Measurements from ENCODE around the gene TRRAP. TPM values are rescaled to one million over a fixed set of nuclear protein-coding genes. Genes with fewer than 3 reads are reported as not detected.

The TRRAP gene
- total RNA-seq, 6 donors from 2014 or later: 29.1 to 53.4 (median 37.5) TPM

DNA sequence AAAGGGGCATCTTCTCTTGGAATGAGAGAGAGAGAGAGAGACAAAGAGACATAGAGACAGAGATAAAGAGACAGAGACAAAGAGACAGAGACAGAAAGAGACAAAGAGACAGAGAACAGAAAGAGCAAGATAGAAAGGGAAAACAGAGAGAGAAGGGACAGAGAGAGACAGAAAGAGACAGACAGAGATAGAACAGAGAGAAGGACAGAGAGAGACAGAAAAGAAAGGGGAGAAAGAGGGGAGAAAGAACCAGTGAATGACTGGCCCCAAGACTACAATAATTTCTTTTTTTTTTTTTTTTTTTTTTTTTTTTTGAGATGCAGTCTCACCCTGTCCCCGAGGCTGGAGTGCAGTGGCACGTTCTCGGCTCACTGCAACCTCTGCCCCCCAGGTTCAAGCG is 16.1 kb upstream of the TRRAP start:
- WGBS, 2 donors: 64 to 93% methylated on average over 3 to 4 of the region's 4 CpGs
- Histone ChIP-seq H3K9me3 (no peaks in the 10 kb centered on the region), H3K27ac (no peak overlapping the region), H3K27me3 (no peaks in the 10 kb centered on the region), H3K4me3 (no peak overlapping the region), H3K36me3 (no peaks in the 10 kb centered on the region), H3K4me1 (peaks cover 0 to 12% (median 0%) of the 10 kb centered on the region in 4 donors)
- ATAC-seq (ENCODE audit: low FRiP score in 2 of 2) (no peak), DNase-seq (no peak)
- TF ChIP-seq POLR2AphosphoS5 (IDR thresholded peaks at IDR 0.05) (no peak), POLR2A (IDR thresholded peaks at IDR 0.05) (no peak), EP300 (IDR thresholded peaks at IDR 0.05) (no peak)
- TF ChIP-seq, protein P1, sequence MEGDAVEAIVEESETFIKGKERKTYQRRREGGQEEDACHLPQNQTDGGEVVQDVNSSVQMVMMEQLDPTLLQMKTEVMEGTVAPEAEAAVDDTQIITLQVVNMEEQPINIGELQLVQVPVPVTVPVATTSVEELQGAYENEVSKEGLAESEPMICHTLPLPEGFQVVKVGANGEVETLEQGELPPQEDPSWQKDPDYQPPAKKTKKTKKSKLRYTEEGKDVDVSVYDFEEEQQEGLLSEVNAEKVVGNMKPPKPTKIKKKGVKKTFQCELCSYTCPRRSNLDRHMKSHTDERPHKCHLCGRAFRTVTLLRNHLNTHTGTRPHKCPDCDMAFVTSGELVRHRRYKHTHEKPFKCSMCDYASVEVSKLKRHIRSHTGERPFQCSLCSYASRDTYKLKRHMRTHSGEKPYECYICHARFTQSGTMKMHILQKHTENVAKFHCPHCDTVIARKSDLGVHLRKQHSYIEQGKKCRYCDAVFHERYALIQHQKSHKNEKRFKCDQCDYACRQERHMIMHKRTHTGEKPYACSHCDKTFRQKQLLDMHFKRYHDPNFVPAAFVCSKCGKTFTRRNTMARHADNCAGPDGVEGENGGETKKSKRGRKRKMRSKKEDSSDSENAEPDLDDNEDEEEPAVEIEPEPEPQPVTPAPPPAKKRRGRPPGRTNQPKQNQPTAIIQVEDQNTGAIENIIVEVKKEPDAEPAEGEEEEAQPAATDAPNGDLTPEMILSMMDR (IDR thresholded peaks at IDR 0.05): no peak

DNA sequence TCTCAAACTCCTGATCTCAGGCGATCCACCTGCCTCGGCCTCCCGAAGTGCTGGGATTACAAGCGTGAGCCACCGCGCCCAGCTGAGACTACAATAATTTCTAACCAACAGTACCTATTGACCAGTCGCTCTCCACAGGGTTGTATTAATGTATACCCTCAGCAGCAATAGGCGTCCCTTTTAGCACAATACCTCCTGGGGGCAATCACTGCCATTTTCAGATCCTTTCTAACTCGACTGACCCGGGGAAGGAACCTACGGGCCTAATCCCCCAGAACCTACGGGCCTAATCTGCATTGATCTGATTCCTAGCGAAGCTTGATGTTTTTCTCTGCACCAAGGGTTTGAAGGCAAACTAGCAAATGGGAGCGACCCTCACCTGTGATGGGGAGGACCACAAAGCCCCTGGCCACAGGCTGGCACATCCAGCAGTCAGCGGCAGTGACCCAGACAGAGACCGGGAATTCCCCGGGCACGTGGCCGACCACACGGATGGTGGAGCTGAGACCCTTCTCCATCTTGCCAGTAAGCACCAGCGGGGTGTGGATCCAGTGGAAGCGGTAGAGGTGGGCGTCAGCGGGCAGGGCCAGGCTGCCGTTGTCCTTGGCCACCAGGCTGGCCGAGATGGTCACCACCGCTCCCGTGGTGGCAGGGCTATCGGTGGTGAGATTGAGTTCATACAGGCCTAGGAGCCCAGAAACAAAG is 15.5 kb upstream of the TRRAP start:
- no peak overlapping the region for H3K27ac ChIP-seq
- no peak overlapping the region for H3K4me3 ChIP-seq
- no peaks in the 10 kb centered on the region for H3K9me3 ChIP-seq
- peaks cover 0 to 12% (median 0%) of the 10 kb centered on the region in 4 donors for H3K4me1 ChIP-seq
- TF ChIP-seq, protein P1 (IDR thresholded peaks at IDR 0.05): no peak
- TF ChIP-seq EP300 (IDR thresholded peaks at IDR 0.05) (no peak), POLR2A (IDR thresholded peaks at IDR 0.05) (no peak), POLR2AphosphoS5 (IDR thresholded peaks at IDR 0.05) (no peak)
- DNase-seq: peak in 1 of 2 donors; percentile 69
- H3K36me3 ChIP-seq: no peaks in the 10 kb centered on the region
- WGBS, 2 donors: 93 to 95% methylated on average over 29 of the region's 29 CpGs
- no peak for ATAC-seq (ENCODE audit: low FRiP score in 2 of 2)
- no peaks in the 10 kb centered on the region for H3K27me3 ChIP-seq

DNA sequence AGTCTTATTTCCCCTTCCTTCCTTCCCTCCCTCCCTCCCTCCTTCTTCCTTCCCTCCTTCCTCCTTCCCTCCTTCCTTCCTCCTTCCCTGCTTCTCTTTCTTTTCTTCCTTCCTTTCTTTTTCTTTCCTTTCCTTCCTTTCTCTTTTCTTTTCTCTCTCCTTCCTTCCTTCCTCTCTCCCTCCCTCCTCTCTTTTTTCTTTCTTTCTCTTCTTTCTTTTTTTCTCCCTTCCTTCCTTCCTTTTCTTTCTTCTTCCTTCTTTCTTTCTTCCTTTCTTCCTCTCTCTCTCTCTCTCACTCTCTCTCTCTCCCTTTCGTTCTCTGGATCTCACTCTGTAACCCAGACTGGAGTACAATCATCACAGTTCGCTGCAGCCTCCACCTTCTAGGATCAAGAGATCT is 14.7 kb upstream of the TRRAP start:
- H3K9me3 ChIP-seq: no peaks in the 10 kb centered on the region
- no peak for ATAC-seq (ENCODE audit: low FRiP score in 2 of 2)
- no peak overlapping the region for H3K27ac ChIP-seq
- no peak for DNase-seq
- WGBS, 2 donors: 73 to 92% methylated on average over 2 of the region's 2 CpGs
- H3K4me1 ChIP-seq: peaks cover 0 to 12% (median 0%) of the 10 kb centered on the region in 4 donors
- TF ChIP-seq, protein P1 (IDR thresholded peaks at IDR 0.05): no peak
- H3K4me3 ChIP-seq: no peak overlapping the region
- H3K27me3 ChIP-seq: no peaks in the 10 kb centered on the region
- no peaks in the 10 kb centered on the region for H3K36me3 ChIP-seq

DNA sequence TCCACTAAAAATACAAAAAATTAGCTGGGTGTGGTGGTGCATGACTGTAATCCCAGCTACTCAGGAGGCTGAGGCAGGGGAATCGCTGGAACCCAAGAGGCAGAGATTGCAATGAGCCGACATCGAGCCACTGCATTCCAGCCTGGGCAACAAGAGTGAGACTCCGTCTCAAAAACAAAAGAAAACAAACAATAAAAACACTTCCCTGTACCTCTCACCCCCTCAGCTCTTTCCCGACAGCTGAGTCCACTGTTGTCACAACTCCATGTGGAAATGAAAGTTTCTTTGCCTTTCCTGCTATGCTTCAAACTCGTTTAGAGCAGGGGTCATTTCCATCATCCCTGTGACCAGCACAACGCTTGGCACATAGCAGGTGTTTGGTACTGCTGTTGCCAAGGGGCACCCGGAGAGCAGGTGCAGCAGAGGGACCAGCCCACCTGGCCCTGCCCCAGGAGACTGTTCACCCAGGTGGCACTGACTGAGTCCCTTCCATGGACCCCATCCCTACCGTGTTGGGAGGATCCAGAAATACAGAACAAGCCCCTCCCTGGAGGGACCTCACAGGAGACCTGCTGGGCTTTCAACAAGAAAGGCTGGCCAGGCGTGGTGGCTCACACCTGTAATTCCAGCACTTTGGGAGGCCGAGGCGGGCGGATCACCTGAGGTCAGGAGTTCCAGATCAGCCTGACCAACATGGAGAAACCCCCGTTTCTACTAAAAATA is 13.4 kb upstream of the TRRAP start:
- peak; percentile 5 to 39 for ATAC-seq (ENCODE audit: low FRiP score in 2 of 2)
- no peak for DNase-seq
- H3K9me3 ChIP-seq: no peaks in the 10 kb centered on the region
- no peaks in the 10 kb centered on the region for H3K36me3 ChIP-seq
- TF ChIP-seq, protein P1 (IDR thresholded peaks at IDR 0.05): no peak
- peak in 1 of 4 donors; percentile 17 for TF ChIP-seq EP300 (IDR thresholded peaks at IDR 0.05)
- peaks cover 0 to 10% (median 7%) of the 10 kb centered on the region in 4 donors for H3K27me3 ChIP-seq
- H3K4me1 ChIP-seq: peaks cover 7 to 18% (median 8%) of the 10 kb centered on the region in 4 donors
- H3K27ac ChIP-seq: no peak overlapping the region
- 59 to 61% methylated on average over 9 to 14 of the region's 14 CpGs for WGBS, 2 donors
- H3K4me3 ChIP-seq: no peak overlapping the region

All from upper lobe of left lung (tissue), 6 donors.